K562 (cell line): ENCODE results near the gene FMC1. TPM values are rescaled to one million over a fixed set of nuclear protein-coding genes. Genes with fewer than 3 reads are reported as not detected.

Experiments used
- BRD4 ChIP-seq: fragments of 200-600 bp; sonication (generic); IDR thresholded peaks from 2 replicates; pipeline ENCODE4 v1.6.1; 2017; ENCODE audit warnings: inconsistent platforms
- CEBPB ChIP-seq: fragments of 450-650 bp; IDR thresholded peaks from 2 replicates; pipeline ENCODE4 v1.6.1; 2016; ENCODE audit warnings: missing genetic modification characterization, missing compliant biosample characterization
- FOS ChIP-seq: IDR thresholded peaks from 3 replicates; pipeline ENCODE4 v1.6.1; 2011; ENCODE audit not compliant: insufficient read length; ENCODE audit errors: extremely low read depth
- FOXK2 ChIP-seq, 2 experiments: fragments of 450-650 bp; IDR thresholded peaks in 1 of 2; conservative IDR thresholded peaks in 1 of 2; 2 replicates each; pipeline ENCODE4 v1.6.1; 2016; ENCODE audit warnings: low read depth in 2 of 2, mild to moderate bottlenecking in 1 of 2
- GABPB1 ChIP-seq: sonication (generic); formaldehyde crosslinking; IDR thresholded peaks from 2 replicates; pipeline ENCODE4 v1.8.0; 2022; ENCODE audit warnings: mild to moderate bottlenecking, missing genetic modification reagents
- GABPB2 ChIP-seq: fragments of 250-450 bp; sonication (Bioruptor Pico); conservative IDR thresholded peaks from 2 replicates; pipeline ENCODE4 v1.5.1; 2021; ENCODE audit warnings: mild to moderate bottlenecking
- GTF2F1 ChIP-seq: IDR thresholded peaks from 2 replicates; pipeline ENCODE4 v1.6.1; 2011; ENCODE audit warnings: low read depth, low read length, improper control_type of control experiment
- HEY1 ChIP-seq: fragments of 250-450 bp; sonication (Bioruptor Pico); IDR thresholded peaks from 2 replicates; pipeline ENCODE4 v1.5.0; 2020; ENCODE audit warnings: mild to moderate bottlenecking, moderate library complexity, borderline replicate concordance
- RBM15 ChIP-seq: fragments of 200-400 bp; formaldehyde crosslinking; IDR thresholded peaks from 2 replicates; pipeline ENCODE4 v1.6.1; 2018; ENCODE audit warnings: mild to moderate bottlenecking, low read length, moderate library complexity; ENCODE audit not compliant: insufficient read depth
- RBM39 ChIP-seq: fragments of 200-400 bp; formaldehyde crosslinking; optimal IDR thresholded peaks from 2 replicates; pipeline ENCODE3; 2018; ENCODE audit warnings: low read depth, low read length
- SMAD1 ChIP-seq: fragments of 150-350 bp; IDR thresholded peaks from 2 replicates; pipeline ENCODE4 v1.6.1; 2014; ENCODE audit warnings: low read length, low read depth; ENCODE audit not compliant: partially characterized antibody
- polyA plus RNA-seq, 8 experiments: library from polyadenylated mRNA; depleted of rRNA in 4 of 8; stranded (reverse) in 5 of 8; unstranded in 3 of 8; fragments of >200 nt; fragmentation: Nextera tagmentation in 2 of 8; fragmentation: Illumina TruSeq in 1 of 8; extraction: Ambion mirVana in 2 of 8; extraction: Trizol in 1 of 8; gene quantifications; 2 replicates each; pipeline versions ENCODE4 v1.2.1 to v1.2.3, GENCODE V29; 2011 to 2014; ENCODE audit warnings: inconsistent platforms in 1 of 8, missing spikeins in 1 of 8
- total RNA-seq, 7 experiments: library from RNA; depleted of rRNA in 6 of 7; stranded (reverse); fragments of >200 nt in 6 of 7; fragmentation: Illumina TruSeq in 2 of 7; extraction: Trizol in 2 of 7; gene quantifications; 2 replicates each; pipeline versions ENCODE4 v1.2.1 to v1.2.3, GENCODE V29; 2011 to 2021; ENCODE audit warnings: low replicate concordance in 1 of 7
- TF ChIP-seq, protein P1 (sequence below), 2 experiments: fragments of 450-650 bp; conservative IDR thresholded peaks; 2 replicates each; pipeline ENCODE4 v1.6.1; 2017; ENCODE audit warnings: mild to moderate bottlenecking in 2 of 2, moderate library complexity in 2 of 2
- TF ChIP-seq, protein P2 (sequence below): sonication (generic); formaldehyde crosslinking; IDR thresholded peaks from 2 replicates; pipeline ENCODE4 v1.8.0; 2022; ENCODE audit warnings: mild to moderate bottlenecking, missing genetic modification reagents
- TF ChIP-seq, protein P3 (sequence below): fragments of 450-650 bp; formaldehyde crosslinking; IDR thresholded peaks from 2 replicates; pipeline ENCODE4 v1.4.0; 2022; ENCODE audit warnings: mild to moderate bottlenecking, moderate library complexity
- TF ChIP-seq, protein P4 (sequence below): fragments of 450-650 bp; formaldehyde crosslinking; IDR thresholded peaks from 2 replicates; pipeline ENCODE4 v1.4.0; 2020; ENCODE audit warnings: mild to moderate bottlenecking, moderate library complexity
- TF ChIP-seq, protein P5 (sequence below), 2 experiments: fragments of 200-800 bp in 1 of 2; sonication (Bioruptor generic) in 1 of 2; sonication (generic) in 1 of 2; formaldehyde crosslinking in 1 of 2; IDR thresholded peaks in 1 of 2; conservative IDR thresholded peaks in 1 of 2; 2 replicates each; pipeline versions ENCODE4 v1.5.0 to v1.6.1; 2016 to 2020; ENCODE audit warnings: missing compliant biosample characterization in 1 of 2, missing genetic modification characterization in 1 of 2, missing genetic modification reagents in 1 of 2
- TF ChIP-seq, protein P6 (sequence below): sonication (generic); formaldehyde crosslinking; IDR thresholded peaks from 2 replicates; pipeline ENCODE4 v1.5.0; 2020; ENCODE audit warnings: missing genetic modification reagents

The FMC1 gene
- total and polyA plus RNA-seq, 9 of the 15 experiments (the other 6 are each of a cell fraction or from before 2014, with no cell fraction given) = 14.0 to 116 (median 29.0) TPM

DNA sequence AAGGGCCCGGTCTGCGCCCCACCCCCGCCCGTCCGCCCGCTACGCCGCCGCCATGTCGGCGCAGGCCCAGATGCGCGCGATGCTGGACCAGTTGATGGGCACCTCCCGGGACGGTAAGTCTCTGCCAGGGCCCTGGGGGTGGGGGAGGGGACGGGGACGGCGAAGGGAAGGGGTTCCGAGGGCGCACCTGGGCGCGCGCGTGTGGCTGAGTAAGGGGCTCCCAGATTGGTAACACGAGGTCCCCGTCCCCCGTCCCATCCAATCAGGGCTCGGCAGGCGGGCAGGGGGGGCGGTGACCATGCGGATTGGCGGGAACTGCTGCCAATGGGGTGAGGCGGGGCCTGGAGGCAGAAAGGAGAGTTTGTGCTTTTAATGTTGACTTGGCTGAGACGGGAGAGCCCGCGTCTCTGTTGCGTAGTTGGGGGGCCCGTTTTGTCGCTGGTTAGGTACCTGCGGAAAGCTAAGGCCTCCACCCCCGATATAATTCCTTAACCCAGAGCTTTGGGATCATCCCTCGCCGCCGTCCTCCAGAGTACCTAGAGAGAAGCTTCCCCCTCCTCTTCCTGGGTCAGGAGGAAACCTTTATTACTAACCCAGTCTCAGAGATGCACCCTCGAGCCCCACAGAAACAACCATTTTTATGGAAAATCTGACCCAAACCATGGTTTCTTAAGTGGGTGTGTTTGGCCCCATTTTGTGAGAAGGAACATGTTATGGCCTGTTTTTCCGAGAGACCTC lies 19.2 kb downstream of the FMC1 start (continued):
- TF ChIP-seq, protein P1, sequence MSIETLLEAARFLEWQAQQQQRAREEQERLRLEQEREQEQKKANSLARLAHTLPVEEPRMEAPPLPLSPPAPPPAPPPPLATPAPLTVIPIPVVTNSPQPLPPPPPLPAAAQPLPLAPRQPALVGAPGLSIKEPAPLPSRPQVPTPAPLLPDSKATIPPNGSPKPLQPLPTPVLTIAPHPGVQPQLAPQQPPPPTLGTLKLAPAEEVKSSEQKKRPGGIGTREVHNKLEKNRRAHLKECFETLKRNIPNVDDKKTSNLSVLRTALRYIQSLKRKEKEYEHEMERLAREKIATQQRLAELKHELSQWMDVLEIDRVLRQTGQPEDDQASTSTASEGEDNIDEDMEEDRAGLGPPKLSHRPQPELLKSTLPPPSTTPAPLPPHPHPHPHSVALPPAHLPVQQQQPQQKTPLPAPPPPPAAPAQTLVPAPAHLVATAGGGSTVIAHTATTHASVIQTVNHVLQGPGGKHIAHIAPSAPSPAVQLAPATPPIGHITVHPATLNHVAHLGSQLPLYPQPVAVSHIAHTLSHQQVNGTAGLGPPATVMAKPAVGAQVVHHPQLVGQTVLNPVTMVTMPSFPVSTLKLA (conservative IDR thresholded peaks at IDR 0.05) = peak; percentile 91 to 93
- TF ChIP-seq CEBPB (tag) (no peak), SMAD1 (peak; percentile 20), GABPB2 (CRISPR knock-in tag) (0 out of 2 replicates have a peak, but pooled peaks have one; percentile 69), BRD4 (peak; percentile 80), RBM39 (peak; percentile 64), GTF2F1 (peak; percentile 54; the same call in 1 of the 2 replicates), HEY1 (CRISPR knock-in tag) (0 out of 2 replicates have a peak, but pooled peaks have one; percentile 11), RBM15 (no peak), GABPB1 (CRISPR knock-in tag) (no peak), FOS (peak; percentile 94), FOXK2 (conservative IDR thresholded peaks at IDR 0.05 in 1 of 2, IDR thresholded peaks at IDR 0.05 in 1 of 2; ENCODE audit: low read depth in 2 of 2) (peak; percentile 50 to 73; a peak in 2 of 4 replicates)
- TF ChIP-seq, protein P2, sequence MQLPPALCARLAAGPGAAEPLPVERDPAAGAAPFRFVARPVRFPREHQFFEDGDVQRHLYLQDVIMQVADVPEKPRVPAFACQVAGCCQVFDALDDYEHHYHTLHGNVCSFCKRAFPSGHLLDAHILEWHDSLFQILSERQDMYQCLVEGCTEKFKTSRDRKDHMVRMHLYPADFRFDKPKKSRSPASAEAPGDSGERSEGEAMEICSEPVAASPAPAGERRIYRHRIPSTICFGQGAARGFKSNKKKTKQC (CRISPR knock-in tag) = peak; percentile 58; the same call in 1 of the 2 replicates
- TF ChIP-seq, protein P3, sequence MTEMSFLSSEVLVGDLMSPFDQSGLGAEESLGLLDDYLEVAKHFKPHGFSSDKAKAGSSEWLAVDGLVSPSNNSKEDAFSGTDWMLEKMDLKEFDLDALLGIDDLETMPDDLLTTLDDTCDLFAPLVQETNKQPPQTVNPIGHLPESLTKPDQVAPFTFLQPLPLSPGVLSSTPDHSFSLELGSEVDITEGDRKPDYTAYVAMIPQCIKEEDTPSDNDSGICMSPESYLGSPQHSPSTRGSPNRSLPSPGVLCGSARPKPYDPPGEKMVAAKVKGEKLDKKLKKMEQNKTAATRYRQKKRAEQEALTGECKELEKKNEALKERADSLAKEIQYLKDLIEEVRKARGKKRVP = no peak
- TF ChIP-seq, protein P4, sequence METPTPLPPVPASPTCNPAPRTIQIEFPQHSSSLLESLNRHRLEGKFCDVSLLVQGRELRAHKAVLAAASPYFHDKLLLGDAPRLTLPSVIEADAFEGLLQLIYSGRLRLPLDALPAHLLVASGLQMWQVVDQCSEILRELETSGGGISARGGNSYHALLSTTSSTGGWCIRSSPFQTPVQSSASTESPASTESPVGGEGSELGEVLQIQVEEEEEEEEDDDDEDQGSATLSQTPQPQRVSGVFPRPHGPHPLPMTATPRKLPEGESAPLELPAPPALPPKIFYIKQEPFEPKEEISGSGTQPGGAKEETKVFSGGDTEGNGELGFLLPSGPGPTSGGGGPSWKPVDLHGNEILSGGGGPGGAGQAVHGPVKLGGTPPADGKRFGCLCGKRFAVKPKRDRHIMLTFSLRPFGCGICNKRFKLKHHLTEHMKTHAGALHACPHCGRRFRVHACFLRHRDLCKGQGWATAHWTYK (CRISPR knock-in tag) = no peak
- TF ChIP-seq, protein P5, sequence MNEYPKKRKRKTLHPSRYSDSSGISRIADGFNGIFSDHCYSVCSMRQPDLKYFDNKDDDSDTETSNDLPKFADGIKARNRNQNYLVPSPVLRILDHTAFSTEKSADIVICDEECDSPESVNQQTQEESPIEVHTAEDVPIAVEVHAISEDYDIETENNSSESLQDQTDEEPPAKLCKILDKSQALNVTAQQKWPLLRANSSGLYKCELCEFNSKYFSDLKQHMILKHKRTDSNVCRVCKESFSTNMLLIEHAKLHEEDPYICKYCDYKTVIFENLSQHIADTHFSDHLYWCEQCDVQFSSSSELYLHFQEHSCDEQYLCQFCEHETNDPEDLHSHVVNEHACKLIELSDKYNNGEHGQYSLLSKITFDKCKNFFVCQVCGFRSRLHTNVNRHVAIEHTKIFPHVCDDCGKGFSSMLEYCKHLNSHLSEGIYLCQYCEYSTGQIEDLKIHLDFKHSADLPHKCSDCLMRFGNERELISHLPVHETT (CRISPR knock-in tag; conservative IDR thresholded peaks at IDR 0.05 in 1 of 2, IDR thresholded peaks at IDR 0.05 in 1 of 2) = 0 out of 4 replicates have a peak, but pooled peaks of 1 of the 2 experiments have one; percentile 3
- TF ChIP-seq, protein P6, sequence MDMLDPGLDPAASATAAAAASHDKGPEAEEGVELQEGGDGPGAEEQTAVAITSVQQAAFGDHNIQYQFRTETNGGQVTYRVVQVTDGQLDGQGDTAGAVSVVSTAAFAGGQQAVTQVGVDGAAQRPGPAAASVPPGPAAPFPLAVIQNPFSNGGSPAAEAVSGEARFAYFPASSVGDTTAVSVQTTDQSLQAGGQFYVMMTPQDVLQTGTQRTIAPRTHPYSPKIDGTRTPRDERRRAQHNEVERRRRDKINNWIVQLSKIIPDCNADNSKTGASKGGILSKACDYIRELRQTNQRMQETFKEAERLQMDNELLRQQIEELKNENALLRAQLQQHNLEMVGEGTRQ = peak; percentile 55
